Measurements from ENCODE around the gene SYNE1. TPM values are rescaled to one million over a fixed set of nuclear protein-coding genes. Genes with fewer than 3 reads are reported as not detected.

SYNE1 gene
- total RNA-seq, 2 experiments from 2014 or later = 29.5 to 35.1 TPM

GRCh38 chr6:152462716-152463115, 174.4 kb downstream of the SYNE1 start:
- no peak for TF ChIP-seq CTCF (IDR thresholded peaks at IDR 0.05)
- Mint-ChIP-seq H3K9me3 (no peaks in the 10 kb centered on the region), H3K4me1 (ENCODE audit: low read depth) (peaks cover 7% of the 10 kb centered on the region), H3K27ac (no peak overlapping the region), H3K4me3 (no peak overlapping the region), H3K36me3 (ENCODE audit: low read depth) (no peaks in the 10 kb centered on the region), H3K27me3 (peaks cover 7% of the 10 kb centered on the region)
- intact Hi-C loops (cut with micrococcal nuclease) = no loop called here
- ChIA-PET CTCF (no interaction called here), POLR2A (no interaction called here)
- no peak for ATAC-seq
- DNase-seq = no peak

- no peak for TF ChIP-seq CTCF (IDR thresholded peaks at IDR 0.05)
- POLR2A ChIA-PET = no interaction called here
- no peak overlapping the region for H3K4me3 Mint-ChIP-seq
- ATAC-seq = no peak
- H3K27ac Mint-ChIP-seq = no peak overlapping the region
- DNase-seq = no peak
- H3K9me3 Mint-ChIP-seq = no peaks in the 10 kb centered on the region
- CTCF ChIA-PET = interaction anchor here (1.0 kb wide), 1 partner anchor 9 kb away, joined by 4 read pairs; no protein-coding TSS in a partner anchor
- peaks cover 7% of the 10 kb centered on the region for H3K27me3 Mint-ChIP-seq
- peaks cover 7% of the 10 kb centered on the region for H3K4me1 Mint-ChIP-seq (ENCODE audit: low read depth)
- H3K36me3 Mint-ChIP-seq (ENCODE audit: low read depth) = no peaks in the 10 kb centered on the region
- intact Hi-C loops (cut with micrococcal nuclease) = no loop called here
Observed at GRCh38 chr6:152461556-152461955, 175.6 kb downstream of the SYNE1 start.

- H3K4me1 Mint-ChIP-seq (ENCODE audit: low read depth) = peaks cover 7% of the 10 kb centered on the region
- ChIA-PET CTCF (interaction anchor here (1.1 kb wide), 1 partner anchor 43 kb away, joined by 3 read pairs; no protein-coding TSS in a partner anchor), POLR2A (interaction anchor here (0.6 kb wide), 1 partner anchor 73 kb away, joined by 3 read pairs; no protein-coding TSS in a partner anchor)
- no peak overlapping the region for H3K4me3 Mint-ChIP-seq
- H3K36me3 Mint-ChIP-seq (ENCODE audit: low read depth) = no peaks in the 10 kb centered on the region
- H3K27ac Mint-ChIP-seq = no peak overlapping the region
- DNase-seq = no peak
- no peak for ATAC-seq
- peaks cover 8% of the 10 kb centered on the region for H3K27me3 Mint-ChIP-seq
- intact Hi-C loops (cut with micrococcal nuclease) = no loop called here
- TF ChIP-seq CTCF (IDR thresholded peaks at IDR 0.05) = no peak
- H3K9me3 Mint-ChIP-seq = no peaks in the 10 kb centered on the region
Observed at GRCh38 chr6:152458648-152459644, 178.2 kb downstream of the SYNE1 start.

- H3K4me3 Mint-ChIP-seq = no peak overlapping the region
- H3K36me3 Mint-ChIP-seq (ENCODE audit: low read depth) = no peaks in the 10 kb centered on the region
- ChIA-PET POLR2A (no interaction called here), CTCF (interaction anchor here (1.1 kb wide), 1 partner anchor 42 kb away, joined by 3 read pairs; no protein-coding TSS in a partner anchor)
- no peaks in the 10 kb centered on the region for H3K9me3 Mint-ChIP-seq
- intact Hi-C loops (cut with micrococcal nuclease) = no loop called here
- H3K27me3 Mint-ChIP-seq = peaks cover 8% of the 10 kb centered on the region
- H3K4me1 Mint-ChIP-seq (ENCODE audit: low read depth) = peaks cover 7% of the 10 kb centered on the region
- no peak overlapping the region for H3K27ac Mint-ChIP-seq
- ATAC-seq (no peak), DNase-seq (no peak)
- TF ChIP-seq CTCF (IDR thresholded peaks at IDR 0.05) = no peak
Observed at GRCh38 chr6:152457949-152458624, 179.1 kb downstream of the SYNE1 start.

All from activated CD8-positive, alpha-beta T cell treated with anti-CD3 and anti-CD28 coated beads for 36 hours (primary cell).